ENCODE data around the gene CNBP. TPM values are rescaled to one million over a fixed set of nuclear protein-coding genes. Genes with fewer than 3 reads are reported as not detected.
"Not testable (repeated sequence)": the region's sequence is repeated elsewhere in the genome, so short reads cannot be mapped to it uniquely, and the experiment has no call there.

Gene CNBP
- total and polyA plus RNA-seq, 4 donors = 226 to 251 (median 237) TPM

DNA sequence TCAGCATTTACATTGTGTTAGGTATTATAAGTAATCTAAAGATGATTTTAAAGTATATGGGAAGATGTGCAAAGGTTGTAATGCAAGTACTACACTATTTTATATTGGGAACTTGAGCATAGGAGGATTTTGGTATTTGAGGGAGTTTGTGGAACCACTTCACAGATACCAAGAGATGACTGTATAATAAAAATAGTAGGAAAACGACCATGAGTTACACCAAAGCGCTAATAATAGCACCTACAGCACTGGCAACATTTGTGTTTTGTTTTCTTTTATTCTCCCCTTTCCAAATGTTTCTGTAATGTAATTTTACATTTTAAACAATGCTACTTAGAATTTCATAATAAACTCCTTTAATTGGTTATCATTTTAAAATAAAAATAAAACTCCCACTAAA is 10.5 kb downstream of the CNBP start:
- Histone ChIP-seq H3K9me3 (ENCODE audit: control insufficient read depth, insufficient read depth, low read length) (no peaks in the 10 kb centered on the region), H3K4me3 (ENCODE audit: low read depth, low read length) (no peak overlapping the region), H3K36me3 (ENCODE audit: control insufficient read depth, insufficient read depth, low read length) (peaks cover 24% of the 10 kb centered on the region), H3K27ac (ENCODE audit: low read depth, low read length) (no peak overlapping the region), H3K4me1 (ENCODE audit: control insufficient read depth, insufficient read depth, low read length) (no peaks in the 10 kb centered on the region), H3K27me3 (ENCODE audit: control insufficient read depth, insufficient read depth, low read length) (no peaks in the 10 kb centered on the region)
- WGBS (ENCODE audit: insufficient coverage) = no CpG with 5 or more reads among the region's 2 CpGs
- no peak for DNase-seq (ENCODE audit: low read depth in 4 of 6, low spot score in 6 of 6)

DNA sequence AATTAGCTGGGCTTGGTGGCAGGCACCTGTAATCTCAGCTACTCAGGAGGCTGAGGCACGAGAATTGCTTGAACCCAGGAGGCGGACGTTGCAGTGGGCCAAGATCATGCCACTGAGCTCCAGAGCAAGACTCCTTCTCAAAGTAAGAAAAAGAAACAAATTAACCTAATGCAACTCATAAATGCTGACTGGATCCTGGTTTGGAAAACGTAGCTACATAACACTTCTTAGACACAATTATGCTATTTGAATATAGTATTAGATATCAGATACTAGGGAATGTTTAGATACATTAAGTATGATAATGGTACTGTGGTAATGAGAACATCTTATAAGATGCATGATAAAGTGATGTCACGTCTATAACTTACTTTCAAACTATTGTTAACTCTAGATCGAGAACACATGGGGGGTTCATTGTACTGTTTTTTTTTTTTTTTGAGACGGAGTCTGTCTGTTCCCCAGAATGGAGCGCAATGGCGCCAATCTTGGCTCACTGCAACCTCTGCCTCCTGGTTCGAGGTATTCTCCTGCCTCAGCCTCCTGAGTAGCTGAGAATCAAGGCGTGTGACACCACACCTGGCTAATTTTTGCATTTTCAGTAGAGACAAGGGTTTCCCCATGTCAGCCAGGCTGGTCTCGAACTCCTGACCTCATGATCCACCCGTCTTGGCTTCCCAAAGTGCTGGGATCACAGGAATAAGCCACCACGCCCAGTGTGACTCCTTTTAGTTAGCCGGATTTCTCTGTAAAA is 16.9 kb downstream of the CNBP start:
- peaks cover 44% of the 10 kb centered on the region for H3K36me3 ChIP-seq (ENCODE audit: control insufficient read depth, insufficient read depth, low read length)
- H3K27me3 ChIP-seq (ENCODE audit: control insufficient read depth, insufficient read depth, low read length) = no peaks in the 10 kb centered on the region
- H3K4me3 ChIP-seq (ENCODE audit: low read depth, low read length) = no peak overlapping the region
- no peak for DNase-seq (ENCODE audit: low read depth in 4 of 6, low spot score in 6 of 6)
- no peaks in the 10 kb centered on the region for H3K9me3 ChIP-seq (ENCODE audit: control insufficient read depth, insufficient read depth, low read length)
- H3K4me1 ChIP-seq (ENCODE audit: control insufficient read depth, insufficient read depth, low read length) = peaks cover 6% of the 10 kb centered on the region
- 99% methylated on average over 8 of the region's 15 CpGs for WGBS (ENCODE audit: insufficient coverage)
- H3K27ac ChIP-seq (ENCODE audit: low read depth, low read length) = no peak overlapping the region

GRCh38 chr3:129165594-129165993 is 18.1 kb downstream of the CNBP start:
- not testable (repeated sequence) for H3K9me3 ChIP-seq (ENCODE audit: control insufficient read depth, insufficient read depth, low read length); H3K27me3 ChIP-seq (ENCODE audit: control insufficient read depth, insufficient read depth, low read length); H3K4me1 ChIP-seq (ENCODE audit: control insufficient read depth, insufficient read depth, low read length); DNase-seq (ENCODE audit: low read depth in 4 of 6, low spot score in 6 of 6); H3K4me3 ChIP-seq (ENCODE audit: low read depth, low read length); H3K27ac ChIP-seq (ENCODE audit: low read depth, low read length)
- peaks cover 35% of the 10 kb centered on the region for H3K36me3 ChIP-seq (ENCODE audit: control insufficient read depth, insufficient read depth, low read length)
- WGBS (ENCODE audit: insufficient coverage) = 96% methylated on average over 7 of the region's 8 CpGs

DNA sequence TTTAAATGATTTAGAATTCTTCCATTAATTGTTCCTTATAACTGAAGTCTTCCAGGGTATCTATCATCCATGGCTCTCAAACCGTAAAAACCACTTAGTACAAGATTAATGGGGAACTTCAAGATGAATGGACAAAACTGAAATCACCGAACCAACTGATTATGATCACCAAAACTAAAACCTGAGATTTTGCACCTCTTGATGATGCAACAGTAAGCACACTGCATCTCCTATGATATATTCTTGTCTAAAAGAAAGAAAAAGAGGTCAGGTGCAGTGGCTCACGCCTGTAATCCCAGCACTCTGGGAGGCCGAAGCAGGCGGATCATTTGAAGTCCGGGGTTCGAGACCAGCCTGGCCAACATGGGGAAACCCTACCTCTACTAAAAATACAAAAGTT is 19.2 kb downstream of the CNBP start:
- Histone ChIP-seq H3K4me1 (ENCODE audit: control insufficient read depth, insufficient read depth, low read length) (peaks cover 12% of the 10 kb centered on the region), H3K27ac (ENCODE audit: low read depth, low read length) (no peak overlapping the region), H3K4me3 (ENCODE audit: low read depth, low read length) (no peak overlapping the region), H3K27me3 (ENCODE audit: control insufficient read depth, insufficient read depth, low read length) (no peaks in the 10 kb centered on the region), H3K9me3 (ENCODE audit: control insufficient read depth, insufficient read depth, low read length) (no peaks in the 10 kb centered on the region), H3K36me3 (ENCODE audit: control insufficient read depth, insufficient read depth, low read length) (peaks cover 31% of the 10 kb centered on the region)
- 100% methylated on average over 1 of the region's 7 CpGs for WGBS (ENCODE audit: insufficient coverage)
- DNase-seq (ENCODE audit: low read depth in 4 of 6, low spot score in 6 of 6) = no peak

DNA sequence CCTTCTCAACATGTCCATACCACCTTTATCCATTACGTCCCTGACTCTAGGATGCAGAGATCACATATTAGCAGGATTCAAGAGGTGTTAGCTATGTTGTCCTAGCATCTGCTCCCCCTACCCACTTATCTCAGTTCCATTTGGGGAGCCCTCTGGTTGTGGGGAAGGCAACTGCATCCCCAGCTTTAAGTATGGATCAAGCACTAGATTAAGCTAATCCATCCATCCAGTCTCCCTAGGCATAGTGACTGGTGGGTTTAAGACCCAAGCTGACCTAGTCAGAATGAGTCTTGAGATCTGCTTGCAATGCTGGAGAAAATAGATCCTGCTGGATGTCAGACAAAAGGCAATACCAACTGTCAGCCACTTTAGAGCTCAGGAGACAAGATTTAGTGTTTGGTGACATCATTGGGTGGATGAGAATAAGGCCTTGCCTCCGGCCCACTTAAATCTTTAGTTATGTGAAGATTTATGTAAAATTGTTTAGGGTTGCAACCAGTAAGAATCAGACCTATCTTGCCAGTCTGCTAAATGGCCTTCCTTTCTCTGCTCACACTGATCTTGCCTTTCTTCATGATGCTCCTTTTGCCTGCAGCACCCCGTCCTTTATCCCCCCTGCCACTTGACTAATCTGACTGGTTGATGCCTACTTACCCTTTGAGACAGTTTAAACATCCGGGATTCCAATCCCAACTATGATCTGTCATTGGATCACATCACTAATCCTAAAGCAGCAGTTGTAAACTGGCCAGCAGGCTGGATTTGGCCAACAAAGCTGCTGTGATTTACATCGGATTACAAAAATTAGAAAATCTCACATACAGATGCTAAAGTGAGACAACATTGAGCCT is 20.7 kb downstream of the CNBP start:
- Histone ChIP-seq H3K4me3 (ENCODE audit: low read depth, low read length) (no peak overlapping the region), H3K36me3 (ENCODE audit: control insufficient read depth, insufficient read depth, low read length) (peaks cover 28% of the 10 kb centered on the region), H3K9me3 (ENCODE audit: control insufficient read depth, insufficient read depth, low read length) (no peaks in the 10 kb centered on the region), H3K27me3 (ENCODE audit: control insufficient read depth, insufficient read depth, low read length) (no peaks in the 10 kb centered on the region), H3K27ac (ENCODE audit: low read depth, low read length) (no peak overlapping the region), H3K4me1 (ENCODE audit: control insufficient read depth, insufficient read depth, low read length) (peaks cover 12% of the 10 kb centered on the region)
- WGBS (ENCODE audit: insufficient coverage) = 67% methylated on average over 2 of the region's 5 CpGs
- peak in 1 of 6 donors; percentile 16 for DNase-seq (ENCODE audit: low read depth in 4 of 6, low spot score in 6 of 6)

DNA sequence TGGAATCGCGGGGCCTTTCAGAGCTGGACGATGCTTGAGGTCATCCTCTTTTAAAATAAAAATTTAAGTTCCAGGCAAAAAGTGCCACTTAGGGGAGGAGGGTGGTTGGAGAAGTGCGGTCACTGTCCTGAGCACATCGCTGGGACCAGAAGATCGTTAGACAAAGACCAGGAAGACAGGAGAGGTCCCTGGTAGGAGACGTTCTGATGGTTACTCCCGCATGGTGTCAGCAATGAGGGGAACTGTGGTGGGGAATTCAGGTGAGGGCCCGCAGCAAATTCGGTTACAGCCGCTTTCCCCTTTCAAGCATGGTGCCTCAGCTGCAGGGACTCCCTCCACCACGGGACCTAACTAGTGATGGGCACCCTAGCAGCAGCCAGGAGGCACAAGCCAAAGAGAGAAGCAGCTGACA is 21.8 kb downstream of the CNBP start:
- H3K27me3 ChIP-seq (ENCODE audit: control insufficient read depth, insufficient read depth, low read length) = no peaks in the 10 kb centered on the region
- peak overlapping the region; percentile 86 for H3K4me3 ChIP-seq (ENCODE audit: low read depth, low read length)
- H3K36me3 ChIP-seq (ENCODE audit: control insufficient read depth, insufficient read depth, low read length) = peaks cover 30% of the 10 kb centered on the region
- no peak for DNase-seq (ENCODE audit: low read depth in 4 of 6, low spot score in 6 of 6)
- H3K4me1 ChIP-seq (ENCODE audit: control insufficient read depth, insufficient read depth, low read length) = peaks cover 12% of the 10 kb centered on the region
- H3K27ac ChIP-seq (ENCODE audit: low read depth, low read length) = peak overlapping the region; percentile 100
- 3% methylated on average over 9 of the region's 12 CpGs for WGBS (ENCODE audit: insufficient coverage)
- no peaks in the 10 kb centered on the region for H3K9me3 ChIP-seq (ENCODE audit: control insufficient read depth, insufficient read depth, low read length)

DNA sequence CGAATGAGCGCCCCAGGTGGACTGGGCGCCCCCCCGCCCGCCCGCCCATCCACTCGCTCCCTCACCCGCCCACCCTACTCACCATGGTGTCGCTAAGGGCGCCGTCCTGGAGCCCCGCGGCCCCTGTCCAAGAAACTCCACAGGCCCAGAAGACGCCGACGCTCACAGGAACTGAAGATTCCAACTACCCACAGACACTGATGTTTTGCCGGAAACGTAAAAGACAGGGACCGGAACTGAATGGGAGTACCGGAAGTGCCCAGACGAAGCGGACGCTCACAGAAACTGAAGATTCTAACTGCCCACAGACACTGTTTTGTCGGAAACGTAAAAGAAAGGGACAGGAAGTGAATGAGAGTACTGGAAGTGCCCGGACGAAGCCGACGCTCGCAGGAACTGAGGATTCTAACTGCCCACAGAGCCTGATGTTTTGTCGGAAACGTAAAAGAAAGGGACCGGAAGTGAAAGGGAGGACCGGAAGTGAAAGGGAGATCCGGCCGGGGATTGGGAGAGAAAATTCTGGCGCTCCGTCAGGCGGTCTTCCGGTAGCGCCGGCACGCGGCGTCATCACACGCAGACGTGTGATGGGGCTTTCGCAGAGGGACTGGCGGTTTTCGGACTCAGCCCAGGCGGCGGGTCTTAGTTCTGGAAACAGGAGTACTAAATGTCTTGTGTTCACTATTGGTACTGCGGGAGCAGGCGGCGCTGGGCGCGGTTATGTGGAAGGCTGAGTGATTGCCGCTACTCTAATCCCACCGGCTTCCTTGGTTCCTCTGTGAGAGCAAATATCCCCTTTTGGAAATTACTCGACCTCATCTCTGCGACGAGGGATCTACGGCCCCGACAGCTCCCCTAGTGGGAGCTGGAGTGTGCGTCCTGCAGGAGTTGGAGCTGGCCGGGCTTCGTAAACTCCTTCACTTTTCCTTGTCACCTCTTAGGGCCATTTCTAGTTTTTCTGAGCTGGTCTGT is 22.5 kb downstream of the CNBP start, which contains the start of gene ISY1:
ISY1 (minus strand) TSS at position 173 of the 969 bp plus-strand sequence; CDS start at position 85, 88 bp downstream.
- peak within 1 kb of the TSS; percentile 86 for H3K4me3 ChIP-seq (ENCODE audit: low read depth, low read length)
- WGBS (ENCODE audit: insufficient coverage) = under 1% methylated on average over 54 of the region's 67 CpGs

DNA sequence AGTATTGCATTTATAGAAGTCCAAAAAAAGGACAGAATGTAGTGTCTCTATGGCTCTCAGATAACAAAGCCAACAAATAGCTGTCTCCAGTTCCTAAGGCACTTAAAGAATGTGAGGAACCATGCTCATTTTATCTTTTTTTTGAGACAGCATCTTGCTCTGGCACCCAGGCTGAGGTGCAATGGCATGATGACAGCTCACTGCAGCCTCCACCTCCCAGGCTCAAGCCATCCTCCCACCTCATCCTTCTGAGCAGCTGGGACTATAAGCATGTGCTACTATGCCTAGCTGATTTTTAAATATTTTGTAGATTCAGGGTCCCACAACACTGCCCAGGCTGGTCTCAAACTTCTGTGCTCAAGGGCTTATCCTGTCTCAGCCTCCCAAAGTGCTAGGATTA is 38.9 kb downstream of the CNBP start:
- no peak for DNase-seq (ENCODE audit: low read depth in 4 of 6, low spot score in 6 of 6)
- Histone ChIP-seq H3K4me1 (ENCODE audit: control insufficient read depth, insufficient read depth, low read length) (no peaks in the 10 kb centered on the region), H3K27ac (ENCODE audit: low read depth, low read length) (no peak overlapping the region), H3K9me3 (ENCODE audit: control insufficient read depth, insufficient read depth, low read length) (no peaks in the 10 kb centered on the region), H3K4me3 (ENCODE audit: low read depth, low read length) (no peak overlapping the region), H3K36me3 (ENCODE audit: control insufficient read depth, insufficient read depth, low read length) (peaks cover 45% of the 10 kb centered on the region), H3K27me3 (ENCODE audit: control insufficient read depth, insufficient read depth, low read length) (no peaks in the 10 kb centered on the region)

More for the DNA sequence above, 22.5 kb downstream of the CNBP start, which contains the start of gene ISY1:
- Histone ChIP-seq H3K36me3 (ENCODE audit: control insufficient read depth, insufficient read depth, low read length) (peaks cover 23% of the 10 kb centered on the region), H3K27me3 (ENCODE audit: control insufficient read depth, insufficient read depth, low read length) (no peaks in the 10 kb centered on the region), H3K27ac (ENCODE audit: low read depth, low read length) (peak within 1 kb of the TSS; percentile 100), H3K4me1 (ENCODE audit: control insufficient read depth, insufficient read depth, low read length) (peaks cover 12% of the 10 kb centered on the region), H3K9me3 (ENCODE audit: control insufficient read depth, insufficient read depth, low read length) (no peaks in the 10 kb centered on the region)
- peak; percentile 93 to 99 (median 98) for DNase-seq (ENCODE audit: low read depth in 4 of 6, low spot score in 6 of 6)

- not testable (repeated sequence) for DNase-seq (ENCODE audit: low read depth in 4 of 6, low spot score in 6 of 6); H3K27ac ChIP-seq (ENCODE audit: low read depth, low read length); H3K4me1 ChIP-seq (ENCODE audit: control insufficient read depth, insufficient read depth, low read length); H3K27me3 ChIP-seq (ENCODE audit: control insufficient read depth, insufficient read depth, low read length); H3K9me3 ChIP-seq (ENCODE audit: control insufficient read depth, insufficient read depth, low read length); H3K4me3 ChIP-seq (ENCODE audit: low read depth, low read length)
- H3K36me3 ChIP-seq (ENCODE audit: control insufficient read depth, insufficient read depth, low read length) = peaks cover 59% of the 10 kb centered on the region
- 94% methylated on average over 2 of the region's 5 CpGs for WGBS (ENCODE audit: insufficient coverage)
Observed at GRCh38 chr3:129141011-129141410, 42.7 kb downstream of the CNBP start.
